Caco-2 (cell line): ENCODE data around the gene TRPV5. TPM values are rescaled to one million over a fixed set of nuclear protein-coding genes. Genes with fewer than 3 reads are reported as not detected.

Experiments
- BruUV-seq: library from RNA; stranded (reverse); fragments of 400-500 nt; replicated peaks from 2 replicates; lab custom pipeline; 2021; lab: Mats Ljungman, UMichigan
- CTCF ChIA-PET: fragments of 300-600 bp; sonication (Branson Sonifier 250); formaldehyde crosslinking; loops from one replicate; lab custom pipeline; 2022; ENCODE audit warnings: antibody characterized with exemption; lab: Charles Lee
- POLR2A ChIA-PET: fragments of 300-600 bp; sonication (Branson Sonifier 250); formaldehyde crosslinking; loops from one replicate; lab custom pipeline; 2022; ENCODE audit warnings: antibody characterized with exemption; lab: Charles Lee
- DNase-seq, 2 experiments: peaks; one replicate each; pipeline versions ENCODE4 v3.0.0 to v3.0.0-alpha.2; 2020 to 2022
- H3K27me3 ChIP-seq: replicated peaks from 2 replicates; pipeline ENCODE4 v1.6.0; 2011; ENCODE audit warnings: low read length; ENCODE audit not compliant: control insufficient read depth, insufficient read depth
- H3K36me3 ChIP-seq: 2 replicates; pipeline ENCODE4 v1.5.1; 2011; ENCODE audit warnings: low read length; ENCODE audit not compliant: control insufficient read depth, insufficient read depth
- H3K4me1 ChIP-seq: fragments of 250-450 bp; sonication (Bioruptor Pico); 2 replicates; pipeline ENCODE4 v1.5.1; 2020; ENCODE audit warnings: mild to moderate bottlenecking
- H3K4me3 ChIP-seq: 2 replicates; pipeline ENCODE4 v1.5.1; 2011; ENCODE audit warnings: low read depth, mild to moderate bottlenecking, control low read depth, low read length
- H3K9me3 ChIP-seq: fragments of 250-450 bp; sonication (Bioruptor Pico); 2 replicates; pipeline ENCODE4 v1.5.1; 2020; ENCODE audit warnings: mild to moderate bottlenecking, moderate library complexity
- H3K27ac Mint-ChIP-seq: one replicate; pipeline ENCODE4 v1.8.0; 2022; ENCODE audit warnings: mixed read lengths; ENCODE audit not compliant: unreplicated experiment
- H3K27me3 Mint-ChIP-seq: one replicate; pipeline ENCODE4 v1.8.0; 2022; ENCODE audit warnings: mixed read lengths; ENCODE audit not compliant: insufficient read depth, unreplicated experiment
- H3K36me3 Mint-ChIP-seq: one replicate; pipeline ENCODE4 v1.8.0; 2022; ENCODE audit warnings: mild to moderate bottlenecking, mixed read lengths; ENCODE audit not compliant: insufficient read depth, unreplicated experiment
- H3K4me1 Mint-ChIP-seq: one replicate; pipeline ENCODE4 v1.8.0; 2022; ENCODE audit warnings: low read depth, mixed read lengths; ENCODE audit not compliant: unreplicated experiment
- H3K4me3 Mint-ChIP-seq: one replicate; pipeline ENCODE4 v1.8.0; 2022; ENCODE audit warnings: mild to moderate bottlenecking, moderate library complexity, mixed read lengths; ENCODE audit not compliant: unreplicated experiment
- H3K9me3 Mint-ChIP-seq: one replicate; pipeline ENCODE4 v1.8.0; 2022; ENCODE audit warnings: mixed read lengths; ENCODE audit not compliant: unreplicated experiment
- intact Hi-C: fragments of 100-400 bp; cut with micrococcal nuclease; formaldehyde crosslinking; loops from one replicate; pipeline ENCODE4 v1.10.0; 2022; ENCODE audit not compliant: unreplicated experiment
- total RNA-seq: library from RNA; stranded (reverse); gene quantifications from 2 replicates; pipeline ENCODE4 v1.2.3, GENCODE V29; 2022
- TF ChIP-seq, protein P1 (sequence below), 2 experiments: fragments of 200-600 bp in 1 of 2; IDR thresholded peaks; 1 replicate in 1 of 2; 2 replicates in 1 of 2; pipeline versions ENCODE4 v1.5.1 to v1.8.0; 2011 to 2022; ENCODE audit warnings: antibody characterized with exemption in 1 of 2, control low read depth in 1 of 2, inconsistent platforms in 1 of 2, low read depth in 1 of 2, low read length in 1 of 2, mild to moderate bottlenecking in 1 of 2, moderate library complexity in 1 of 2; ENCODE audit not compliant: insufficient read depth in 1 of 2, severe bottlenecking in 1 of 2, unreplicated experiment in 1 of 2

The TRPV5 gene
- total RNA-seq, 1 experiment from 2014 or later = not detected

DNA sequence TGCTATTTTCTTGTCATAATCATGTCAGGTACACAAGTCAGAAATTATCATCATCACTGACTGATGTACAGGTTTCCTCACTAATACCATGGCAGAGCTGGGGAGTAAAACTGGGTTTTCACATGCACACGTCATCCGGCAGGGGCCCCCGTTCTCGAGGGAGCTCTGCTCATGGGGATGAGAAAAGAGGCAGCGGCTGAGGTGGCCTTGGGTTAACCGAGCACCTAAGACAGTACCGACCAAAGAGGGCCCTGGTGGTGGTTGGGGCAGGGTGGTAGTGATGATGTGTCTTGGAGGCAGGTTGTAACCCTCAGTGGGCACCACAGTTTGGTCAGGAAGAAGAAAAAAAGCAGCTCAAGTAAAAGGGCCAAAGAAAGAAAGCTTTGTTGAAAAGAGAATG is 35.9 kb downstream of the TRPV5 start:
- H3K27ac Mint-ChIP-seq = peak overlapping the region; percentile 16
- no peak for DNase-seq
- no peaks in the 10 kb centered on the region for H3K27me3 ChIP-seq
- no peaks in the 10 kb centered on the region for H3K36me3 Mint-ChIP-seq
- H3K4me3 ChIP-seq = no peak overlapping the region
- H3K36me3 ChIP-seq = no peaks in the 10 kb centered on the region
- no TSS peak for BruUV-seq
- peaks cover 53% of the 10 kb centered on the region for H3K4me1 Mint-ChIP-seq
- peaks cover 63% of the 10 kb centered on the region for H3K4me1 ChIP-seq
- H3K9me3 ChIP-seq = no peaks in the 10 kb centered on the region
- CTCF ChIA-PET = interaction anchor here (1.1 to 1.7 kb wide), 2 partner anchors 17 to 106 kb away, joined by 4 to 6 read pairs; no protein-coding TSS in a partner anchor
- POLR2A ChIA-PET = no interaction called here
- TF ChIP-seq, protein P1, sequence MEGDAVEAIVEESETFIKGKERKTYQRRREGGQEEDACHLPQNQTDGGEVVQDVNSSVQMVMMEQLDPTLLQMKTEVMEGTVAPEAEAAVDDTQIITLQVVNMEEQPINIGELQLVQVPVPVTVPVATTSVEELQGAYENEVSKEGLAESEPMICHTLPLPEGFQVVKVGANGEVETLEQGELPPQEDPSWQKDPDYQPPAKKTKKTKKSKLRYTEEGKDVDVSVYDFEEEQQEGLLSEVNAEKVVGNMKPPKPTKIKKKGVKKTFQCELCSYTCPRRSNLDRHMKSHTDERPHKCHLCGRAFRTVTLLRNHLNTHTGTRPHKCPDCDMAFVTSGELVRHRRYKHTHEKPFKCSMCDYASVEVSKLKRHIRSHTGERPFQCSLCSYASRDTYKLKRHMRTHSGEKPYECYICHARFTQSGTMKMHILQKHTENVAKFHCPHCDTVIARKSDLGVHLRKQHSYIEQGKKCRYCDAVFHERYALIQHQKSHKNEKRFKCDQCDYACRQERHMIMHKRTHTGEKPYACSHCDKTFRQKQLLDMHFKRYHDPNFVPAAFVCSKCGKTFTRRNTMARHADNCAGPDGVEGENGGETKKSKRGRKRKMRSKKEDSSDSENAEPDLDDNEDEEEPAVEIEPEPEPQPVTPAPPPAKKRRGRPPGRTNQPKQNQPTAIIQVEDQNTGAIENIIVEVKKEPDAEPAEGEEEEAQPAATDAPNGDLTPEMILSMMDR (IDR thresholded peaks at IDR 0.05; ENCODE audit: insufficient read depth in 1 of 2, low read depth in 1 of 2, low read length in 1 of 2, severe bottlenecking in 1 of 2, unreplicated experiment in 1 of 2) = no peak
- H3K27me3 Mint-ChIP-seq = no peaks in the 10 kb centered on the region
- no peaks in the 10 kb centered on the region for H3K9me3 Mint-ChIP-seq
- intact Hi-C loops = no loop called here
- H3K4me3 Mint-ChIP-seq = no peak overlapping the region

DNA sequence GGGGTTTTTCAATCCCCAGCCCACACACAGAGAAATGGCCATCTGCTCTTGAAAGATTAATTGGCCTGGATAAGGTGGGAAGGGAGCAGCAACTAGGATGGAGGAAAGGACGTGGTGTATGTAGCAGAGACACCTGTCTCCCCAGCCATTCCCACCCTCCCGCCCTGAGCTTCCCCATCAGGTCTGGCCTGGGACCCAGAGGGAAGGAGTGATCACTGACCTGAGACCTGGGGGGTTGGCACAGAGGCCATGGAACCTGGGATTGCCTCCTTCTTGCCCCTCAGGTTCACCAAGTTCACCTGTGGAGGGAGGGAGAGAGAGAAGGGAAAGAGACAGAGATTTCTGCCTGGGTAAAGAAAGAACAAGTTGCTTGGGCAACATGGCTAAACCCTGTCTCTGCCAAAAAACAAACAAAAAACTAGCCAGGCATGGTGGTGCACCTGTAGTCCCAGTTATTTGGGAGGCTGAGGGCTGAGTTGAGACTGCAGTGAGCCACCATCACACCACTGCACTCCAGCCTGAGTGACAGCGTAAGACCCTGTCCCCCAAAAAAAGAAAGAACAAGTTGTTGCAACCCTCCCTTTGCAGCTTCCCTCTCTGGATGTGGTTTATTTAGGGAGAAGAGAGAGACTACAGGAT is 36.7 kb downstream of the TRPV5 start:
- no peaks in the 10 kb centered on the region for H3K27me3 Mint-ChIP-seq
- Histone ChIP-seq H3K4me3 (no peak overlapping the region), H3K9me3 (no peaks in the 10 kb centered on the region), H3K27me3 (no peaks in the 10 kb centered on the region), H3K36me3 (no peaks in the 10 kb centered on the region), H3K4me1 (peaks cover 54% of the 10 kb centered on the region)
- no peak overlapping the region for H3K4me3 Mint-ChIP-seq
- peaks cover 46% of the 10 kb centered on the region for H3K4me1 Mint-ChIP-seq
- no peaks in the 10 kb centered on the region for H3K36me3 Mint-ChIP-seq
- H3K27ac Mint-ChIP-seq = peak overlapping the region; percentile 16
- TF ChIP-seq, protein P1 (IDR thresholded peaks at IDR 0.05; ENCODE audit: insufficient read depth in 1 of 2, low read depth in 1 of 2, low read length in 1 of 2, severe bottlenecking in 1 of 2, unreplicated experiment in 1 of 2) = no peak
- ChIA-PET CTCF (no interaction called here), POLR2A (no interaction called here)
- intact Hi-C loops = no loop called here
- BruUV-seq = no TSS peak
- no peak for DNase-seq
- no peaks in the 10 kb centered on the region for H3K9me3 Mint-ChIP-seq

DNA sequence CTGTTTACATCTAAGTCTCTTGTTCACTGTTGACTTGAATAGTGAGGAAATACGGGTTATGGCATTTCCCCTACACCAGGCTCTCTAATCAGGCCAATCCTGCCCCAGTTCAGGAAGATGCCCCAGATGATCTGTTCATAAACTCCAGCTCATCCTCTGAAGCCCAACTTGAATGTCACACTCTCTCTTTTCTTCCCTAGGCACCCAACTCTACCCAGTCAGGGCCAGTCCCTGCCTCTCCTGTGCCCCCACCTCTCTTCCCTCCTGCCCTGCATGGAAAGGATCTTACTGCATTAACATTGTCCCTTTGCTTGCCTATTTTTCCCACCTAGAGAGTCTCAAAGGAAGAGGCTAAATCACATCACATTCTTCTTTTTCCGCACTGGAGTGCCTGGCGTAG is 37.4 kb downstream of the TRPV5 start:
- Histone ChIP-seq H3K9me3 (no peaks in the 10 kb centered on the region), H3K27me3 (no peaks in the 10 kb centered on the region), H3K4me1 (peaks cover 47% of the 10 kb centered on the region), H3K36me3 (no peaks in the 10 kb centered on the region), H3K4me3 (no peak overlapping the region)
- no TSS peak for BruUV-seq
- H3K9me3 Mint-ChIP-seq = peaks cover 2% of the 10 kb centered on the region
- no peak for DNase-seq
- peaks cover 41% of the 10 kb centered on the region for H3K4me1 Mint-ChIP-seq
- H3K27me3 Mint-ChIP-seq = no peaks in the 10 kb centered on the region
- H3K27ac Mint-ChIP-seq = peak overlapping the region; percentile 9
- intact Hi-C loops = no loop called here
- TF ChIP-seq, protein P1 (IDR thresholded peaks at IDR 0.05; ENCODE audit: insufficient read depth in 1 of 2, low read depth in 1 of 2, low read length in 1 of 2, severe bottlenecking in 1 of 2, unreplicated experiment in 1 of 2) = no peak
- no peak overlapping the region for H3K4me3 Mint-ChIP-seq
- CTCF ChIA-PET = no interaction called here
- H3K36me3 Mint-ChIP-seq = no peaks in the 10 kb centered on the region
- POLR2A ChIA-PET = no interaction called here
